ENCODE results near the gene BAHD1.

The BAHD1 gene

GRCh38 chr15:40437752-40438687 lies 2.7 kb upstream of the BAHD1 start:
- Histone ChIP-seq H3K9me3 (ENCODE audit: control extremely low read depth in 1 of 5, control insufficient read depth in 4 of 5, insufficient read depth in 2 of 5, low read depth in 1 of 5, low read length in 4 of 5) (no peaks in the 10 kb centered on the region), H3K36me3 (ENCODE audit: control insufficient read depth in 4 of 4, insufficient read depth in 4 of 4, low read length in 3 of 4) (no peaks in the 10 kb centered on the region), H3K27me3 (replicated peaks in 2 of 5; ENCODE audit: control insufficient read depth in 4 of 5, insufficient read depth in 5 of 5, low read length in 4 of 5) (peaks cover 0 to 60% (median 31%) of the 10 kb centered on the region in 5 experiments), H3K27ac (ENCODE audit: insufficient read depth in 1 of 2, low read depth in 1 of 2, low read length in 2 of 2, poor library complexity in 1 of 2, severe bottlenecking in 2 of 2) (no peak overlapping the region), H3K4me3 (ENCODE audit: control insufficient read depth in 1 of 7, extremely low read depth in 1 of 7, insufficient read depth in 4 of 7, low read depth in 2 of 7, low read length in 6 of 7) (no peak overlapping the region), H3K4me1 (ENCODE audit: control extremely low read depth in 1 of 4, control insufficient read depth in 4 of 4, insufficient read depth in 4 of 4, low read length in 3 of 4) (peaks cover 0 to 48% (median 46%) of the 10 kb centered on the region in 4 experiments)
- ChIA-PET CTCF (interaction anchor here (1.2 kb wide), 1 partner anchor 21 kb away, joined by 3 read pairs; no protein-coding TSS in a partner anchor), POLR2A (no interaction called here)
- no peak for DNase-seq
- WGBS (ENCODE audit: insufficient coverage): 79% methylated on average over 9 of the region's 21 CpGs

DNA sequence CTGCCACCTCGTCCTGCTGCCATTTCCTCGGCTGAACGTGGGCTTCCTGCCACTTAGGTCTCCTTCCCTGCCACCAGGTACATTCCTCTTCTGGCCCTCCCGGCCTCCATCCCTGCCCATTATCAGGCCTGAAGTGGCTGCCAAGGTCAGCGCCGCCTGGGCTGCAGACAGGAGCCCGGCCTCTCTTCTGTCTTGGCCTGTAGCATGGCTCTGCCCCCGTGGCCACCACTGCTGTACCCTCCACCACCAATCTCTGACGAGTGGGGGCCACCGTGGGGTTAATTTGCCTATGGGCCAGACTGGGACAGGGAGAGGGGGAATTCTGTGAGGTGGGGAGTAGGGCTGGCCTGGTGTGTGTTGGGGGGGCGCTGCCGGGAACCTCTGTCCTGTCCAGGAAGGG lies 2.0 kb upstream of the BAHD1 start:
- DNase-seq: no peak
- WGBS (ENCODE audit: insufficient coverage): 74% methylated on average over 7 of the region's 12 CpGs
- POLR2A ChIA-PET: no interaction called here
- Histone ChIP-seq H3K36me3 (ENCODE audit: control insufficient read depth in 4 of 4, insufficient read depth in 4 of 4, low read length in 3 of 4) (peaks cover 0 to 4% (median 0%) of the 10 kb centered on the region in 4 experiments), H3K27me3 (replicated peaks in 2 of 5; ENCODE audit: control insufficient read depth in 4 of 5, insufficient read depth in 5 of 5, low read length in 4 of 5) (peaks cover 0 to 60% (median 31%) of the 10 kb centered on the region in 5 experiments), H3K4me1 (ENCODE audit: control extremely low read depth in 1 of 4, control insufficient read depth in 4 of 4, insufficient read depth in 4 of 4, low read length in 3 of 4) (peaks cover 0 to 54% (median 52%) of the 10 kb centered on the region in 4 experiments), H3K4me3 (ENCODE audit: control insufficient read depth in 1 of 7, extremely low read depth in 1 of 7, insufficient read depth in 4 of 7, low read depth in 2 of 7, low read length in 6 of 7) (no peak overlapping the region), H3K27ac (ENCODE audit: insufficient read depth in 1 of 2, low read depth in 1 of 2, low read length in 2 of 2, poor library complexity in 1 of 2, severe bottlenecking in 2 of 2) (no peak overlapping the region), H3K9me3 (ENCODE audit: control extremely low read depth in 1 of 5, control insufficient read depth in 4 of 5, insufficient read depth in 2 of 5, low read depth in 1 of 5, low read length in 4 of 5) (no peaks in the 10 kb centered on the region)
- CTCF ChIA-PET: no interaction called here

DNA sequence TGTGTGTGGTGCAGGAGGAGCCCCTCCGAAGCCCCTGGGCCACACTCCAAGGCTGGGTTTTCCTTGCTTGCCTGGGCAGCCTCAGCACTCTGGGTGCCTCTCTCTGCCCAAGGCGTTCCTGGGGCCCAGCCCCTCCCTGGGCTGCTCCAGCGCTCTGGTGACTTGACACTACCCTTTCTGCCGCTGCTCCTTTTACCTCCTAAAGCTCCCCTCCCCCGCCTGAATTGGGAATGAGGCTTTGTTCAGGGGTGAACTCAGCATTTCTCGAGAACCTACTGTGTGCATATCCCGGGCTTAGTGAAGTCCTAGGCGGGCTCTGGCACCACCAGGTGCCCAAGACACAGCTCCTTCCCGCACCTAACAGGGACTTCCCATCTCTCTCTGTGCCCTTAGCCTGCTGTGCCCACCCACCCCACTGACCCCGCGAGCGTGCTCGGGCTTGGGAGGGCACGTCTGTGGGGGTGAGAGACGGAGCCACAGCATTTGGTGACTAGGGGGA lies 1.2 kb upstream of the BAHD1 start:
- H3K9me3 ChIP-seq (ENCODE audit: control extremely low read depth in 1 of 5, control insufficient read depth in 4 of 5, insufficient read depth in 2 of 5, low read depth in 1 of 5, low read length in 4 of 5): no peaks in the 10 kb centered on the region
- 5% methylated on average over 13 of the region's 15 CpGs for WGBS (ENCODE audit: insufficient coverage)
- POLR2A ChIA-PET: interaction anchor here (1.3 kb wide), 1 partner anchor 15 kb away, joined by 3 read pairs; no protein-coding TSS in a partner anchor
- H3K4me1 ChIP-seq (ENCODE audit: control extremely low read depth in 1 of 4, control insufficient read depth in 4 of 4, insufficient read depth in 4 of 4, low read length in 3 of 4): peaks cover under 1 to 61% (median 58%) of the 10 kb centered on the region in 4 experiments
- peak overlapping the region in 1 of 2 experiments; percentile 68 for H3K27ac ChIP-seq (ENCODE audit: insufficient read depth in 1 of 2, low read depth in 1 of 2, low read length in 2 of 2, poor library complexity in 1 of 2, severe bottlenecking in 2 of 2)
- CTCF ChIA-PET: interaction anchor here (0.6 to 1.4 kb wide), 8 partner anchors 10 to 101 kb away, joined by 3 to 7 read pairs (median 3); no protein-coding TSS in a partner anchor
- peaks cover 0 to 56% (median 29%) of the 10 kb centered on the region in 5 experiments for H3K27me3 ChIP-seq (replicated peaks in 2 of 5; ENCODE audit: control insufficient read depth in 4 of 5, insufficient read depth in 5 of 5, low read length in 4 of 5)
- DNase-seq: peak in 2 of 3 donors; percentile 13 to 21
- H3K36me3 ChIP-seq (ENCODE audit: control insufficient read depth in 4 of 4, insufficient read depth in 4 of 4, low read length in 3 of 4): peaks cover 0 to 4% (median 0%) of the 10 kb centered on the region in 4 experiments
- peak overlapping the region; percentile 48 to 79 (median 68) for H3K4me3 ChIP-seq (ENCODE audit: control insufficient read depth in 1 of 7, extremely low read depth in 1 of 7, insufficient read depth in 4 of 7, low read depth in 2 of 7, low read length in 6 of 7)

DNA sequence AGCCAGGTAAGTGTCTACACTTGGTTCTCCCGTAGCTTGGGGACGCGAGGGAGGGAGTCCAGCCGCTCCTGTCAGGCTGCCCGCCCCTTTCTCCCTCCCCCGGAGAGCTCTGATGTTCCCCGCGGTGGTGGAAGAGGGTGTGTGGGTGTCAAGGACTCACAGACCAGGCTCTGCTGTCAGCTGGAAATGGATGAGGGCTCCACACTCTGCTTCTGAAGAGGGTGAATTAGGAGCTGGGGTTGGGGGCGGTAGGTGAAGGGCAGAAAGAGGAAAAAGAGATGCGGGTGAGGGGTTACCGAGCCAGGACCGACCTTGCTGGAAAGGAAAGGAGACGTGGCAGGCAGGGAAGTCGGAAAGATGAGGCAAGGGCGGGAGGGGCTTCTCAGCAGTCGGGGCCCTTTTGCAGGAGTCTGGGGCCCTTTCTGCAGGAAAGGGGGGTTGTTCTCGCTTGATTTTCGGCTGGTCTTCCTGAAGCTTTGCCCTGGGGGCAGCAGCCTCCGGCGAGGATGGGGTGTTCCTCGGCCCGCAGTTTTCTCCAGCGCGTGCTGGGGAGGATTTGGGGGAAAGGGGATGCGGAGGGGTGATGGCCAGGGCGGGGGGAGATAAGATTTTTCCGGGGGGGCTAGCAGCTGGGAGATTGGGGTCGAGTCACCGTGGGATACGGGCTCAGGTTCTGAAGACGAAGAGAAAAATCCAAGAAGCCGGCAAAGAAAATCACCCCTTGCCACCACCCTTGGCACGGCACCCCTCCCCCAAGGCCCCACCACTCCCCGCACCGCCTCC lies 602 bp upstream of the BAHD1 start:
- DNase-seq: peak in 2 of 3 donors; percentile 25 to 47
- POLR2A ChIA-PET: interaction anchor here (0.6 to 1.3 kb wide), 2 partner anchors 15 to 45 kb away, joined by 3 to 4 read pairs; no protein-coding TSS in a partner anchor

DNA sequence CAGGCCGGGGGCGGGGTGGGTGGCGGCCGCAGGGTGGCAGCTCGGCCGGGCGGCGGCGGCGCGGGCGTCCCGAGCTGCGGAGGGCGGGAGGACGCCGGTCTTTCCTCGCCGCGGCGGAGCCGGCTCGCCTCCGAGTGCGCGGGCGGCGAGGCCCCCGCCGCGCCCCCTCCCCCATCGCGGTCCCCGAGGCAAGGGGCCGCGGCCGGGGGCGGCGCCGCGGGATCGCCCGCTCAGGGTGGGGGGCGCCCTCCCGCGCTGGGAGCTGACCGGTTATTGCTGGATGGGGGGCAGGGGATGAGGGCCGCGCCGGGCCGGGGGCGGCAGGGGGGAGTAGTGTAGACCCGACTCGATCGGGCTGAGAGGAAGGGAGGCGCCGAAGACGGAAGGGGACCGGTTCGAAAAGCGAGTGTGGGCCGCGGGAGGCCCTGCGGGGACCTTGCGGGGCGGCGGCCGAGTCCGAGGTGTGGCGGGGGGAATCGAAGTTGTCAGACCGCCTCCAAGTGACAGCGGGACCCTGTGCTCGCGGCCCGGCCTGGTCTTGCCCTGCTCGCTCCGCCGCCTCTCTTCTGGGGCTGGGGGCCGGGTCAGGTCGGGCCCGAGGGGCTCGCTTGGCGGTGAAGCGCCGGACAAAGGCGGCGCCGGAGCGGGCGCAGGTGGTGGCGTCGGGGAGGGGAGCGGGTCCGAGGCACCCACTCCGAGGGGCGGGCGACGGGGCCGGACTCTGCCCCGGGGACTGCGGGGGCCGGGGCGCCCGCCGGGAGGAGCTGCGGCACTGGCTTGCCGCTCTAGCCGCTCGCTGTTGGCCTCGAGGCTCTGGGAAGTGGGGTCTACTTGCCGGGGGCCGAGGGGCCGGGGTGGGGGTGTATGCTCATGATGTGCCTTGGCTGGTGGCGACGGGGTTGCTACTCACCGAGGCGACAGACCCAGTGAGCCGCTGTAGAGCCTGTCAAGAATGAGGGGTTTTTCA lies 1.1 kb downstream of the BAHD1 start:
- WGBS (ENCODE audit: insufficient coverage): under 1% methylated on average over 71 of the region's 119 CpGs
- Histone ChIP-seq H3K27me3 (replicated peaks in 2 of 5; ENCODE audit: control insufficient read depth in 4 of 5, insufficient read depth in 5 of 5, low read length in 4 of 5) (peaks cover 0 to 33% (median 11%) of the 10 kb centered on the region in 5 experiments), H3K27ac (ENCODE audit: insufficient read depth in 1 of 2, low read depth in 1 of 2, low read length in 2 of 2, poor library complexity in 1 of 2, severe bottlenecking in 2 of 2) (no peak overlapping the region), H3K4me3 (ENCODE audit: control insufficient read depth in 1 of 7, extremely low read depth in 1 of 7, insufficient read depth in 4 of 7, low read depth in 2 of 7, low read length in 6 of 7) (peak overlapping the region; percentile 37 to 78 (median 73)), H3K9me3 (ENCODE audit: control extremely low read depth in 1 of 5, control insufficient read depth in 4 of 5, insufficient read depth in 2 of 5, low read depth in 1 of 5, low read length in 4 of 5) (no peaks in the 10 kb centered on the region), H3K4me1 (ENCODE audit: control extremely low read depth in 1 of 4, control insufficient read depth in 4 of 4, insufficient read depth in 4 of 4, low read length in 3 of 4) (peaks cover 2 to 55% (median 52%) of the 10 kb centered on the region in 4 experiments), H3K36me3 (ENCODE audit: control insufficient read depth in 4 of 4, insufficient read depth in 4 of 4, low read length in 3 of 4) (peaks cover 0 to 4% (median 0%) of the 10 kb centered on the region in 4 experiments)
- peak in 2 of 3 donors; percentile 25 to 43 for DNase-seq
- POLR2A ChIA-PET: no interaction called here
- CTCF ChIA-PET: interaction anchor here (0.9 to 5.0 kb wide), 6 partner anchors 11 to 106 kb away, joined by 3 to 29 read pairs (median 5); no protein-coding TSS in a partner anchor

More for the DNA sequence above, 602 bp upstream of the BAHD1 start:
- Histone ChIP-seq H3K9me3 (ENCODE audit: control extremely low read depth in 1 of 5, control insufficient read depth in 4 of 5, insufficient read depth in 2 of 5, low read depth in 1 of 5, low read length in 4 of 5) (no peaks in the 10 kb centered on the region), H3K4me1 (ENCODE audit: control extremely low read depth in 1 of 4, control insufficient read depth in 4 of 4, insufficient read depth in 4 of 4, low read length in 3 of 4) (peaks cover 2 to 65% (median 62%) of the 10 kb centered on the region in 4 experiments), H3K27me3 (replicated peaks in 2 of 5; ENCODE audit: control insufficient read depth in 4 of 5, insufficient read depth in 5 of 5, low read length in 4 of 5) (peaks cover 0 to 50% (median 23%) of the 10 kb centered on the region in 5 experiments), H3K27ac (ENCODE audit: insufficient read depth in 1 of 2, low read depth in 1 of 2, low read length in 2 of 2, poor library complexity in 1 of 2, severe bottlenecking in 2 of 2) (peak overlapping the region in 1 of 2 experiments; percentile 68), H3K4me3 (ENCODE audit: control insufficient read depth in 1 of 7, extremely low read depth in 1 of 7, insufficient read depth in 4 of 7, low read depth in 2 of 7, low read length in 6 of 7) (peak overlapping the region; percentile 48 to 79 (median 68)), H3K36me3 (ENCODE audit: control insufficient read depth in 4 of 4, insufficient read depth in 4 of 4, low read length in 3 of 4) (peaks cover 0 to 4% (median 0%) of the 10 kb centered on the region in 4 experiments)
- 0% methylated on average over 22 of the region's 35 CpGs for WGBS (ENCODE audit: insufficient coverage)
- CTCF ChIA-PET: interaction anchor here (0.6 to 1.6 kb wide), 11 partner anchors 10 to 96 kb away, joined by 3 to 7 read pairs (median 3); no protein-coding TSS in a partner anchor

- CTCF ChIA-PET: interaction anchor here (0.9 to 5.0 kb wide), 9 partner anchors 10 to 107 kb away, joined by 3 to 29 read pairs (median 3); no protein-coding TSS in a partner anchor
- POLR2A ChIA-PET: no interaction called here
- H3K4me1 ChIP-seq (ENCODE audit: control extremely low read depth in 1 of 4, control insufficient read depth in 4 of 4, insufficient read depth in 4 of 4, low read length in 3 of 4): peaks cover 2 to 51% (median 47%) of the 10 kb centered on the region in 4 experiments
Measured at GRCh38 chr15:40443255-40443654, 2.5 kb downstream of the BAHD1 start.

More at GRCh38 chr15:40443255-40443654, 2.5 kb downstream of the BAHD1 start:
- no peak overlapping the region for H3K4me3 ChIP-seq (ENCODE audit: control insufficient read depth in 1 of 7, extremely low read depth in 1 of 7, insufficient read depth in 4 of 7, low read depth in 2 of 7, low read length in 6 of 7)
- H3K9me3 ChIP-seq (ENCODE audit: control extremely low read depth in 1 of 5, control insufficient read depth in 4 of 5, insufficient read depth in 2 of 5, low read depth in 1 of 5, low read length in 4 of 5): no peaks in the 10 kb centered on the region
- peaks cover 0 to 4% (median 0%) of the 10 kb centered on the region in 4 experiments for H3K36me3 ChIP-seq (ENCODE audit: control insufficient read depth in 4 of 4, insufficient read depth in 4 of 4, low read length in 3 of 4)
- no peak overlapping the region for H3K27ac ChIP-seq (ENCODE audit: insufficient read depth in 1 of 2, low read depth in 1 of 2, low read length in 2 of 2, poor library complexity in 1 of 2, severe bottlenecking in 2 of 2)
- 90% methylated on average over 2 of the region's 4 CpGs for WGBS (ENCODE audit: insufficient coverage)
- DNase-seq: no peak
- peaks cover 0 to 19% (median 6%) of the 10 kb centered on the region in 5 experiments for H3K27me3 ChIP-seq (replicated peaks in 2 of 5; ENCODE audit: control insufficient read depth in 4 of 5, insufficient read depth in 5 of 5, low read length in 4 of 5)

Data from common myeloid progenitor, CD34-positive (primary cell).